Activated B cell treated with CpG ODN at 0.5 μM for 24 hours (primary cell): ENCODE measurements around the gene SOBP. TPM values are rescaled to one million over a fixed set of nuclear protein-coding genes. Genes with fewer than 3 reads are reported as not detected.

Source experiments
- ATAC-seq: fragments of 200-7000 bp; cut with Tn5 transposase; one replicate; pipeline ENCODE4 v1.10.0; 2021; ENCODE audit warnings: low read depth, mild to moderate bottlenecking, moderate library complexity
- CTCF ChIA-PET: fragments of 350-600 bp; sonication (Branson Sonifier 250); formaldehyde crosslinking; loops from one replicate; lab custom pipeline; 2021; ENCODE audit warnings: antibody characterized with exemption; lab: Charles Lee
- POLR2A ChIA-PET: fragments of 350-600 bp; sonication (Branson Sonifier 250); formaldehyde crosslinking; loops from one replicate; lab custom pipeline; 2021; ENCODE audit warnings: antibody characterized with exemption; lab: Charles Lee
- DNase-seq: peaks from one replicate; pipeline ENCODE4 v3.0.0; 2022
- H3K27ac Mint-ChIP-seq: one replicate; pipeline ENCODE4 v1.8.0; 2020; ENCODE audit warnings: mixed read lengths
- H3K27me3 Mint-ChIP-seq: one replicate; pipeline ENCODE4 v1.8.0; 2021; ENCODE audit warnings: mixed read lengths
- H3K36me3 Mint-ChIP-seq: one replicate; pipeline ENCODE4 v1.8.0; 2021; ENCODE audit warnings: low read depth, mixed read lengths
- H3K4me1 Mint-ChIP-seq: one replicate; pipeline ENCODE4 v1.8.0; 2021; ENCODE audit warnings: mixed read lengths
- H3K4me3 Mint-ChIP-seq: one replicate; pipeline ENCODE4 v1.8.0; 2020; ENCODE audit warnings: mild to moderate bottlenecking, mixed read lengths
- H3K9me3 Mint-ChIP-seq: one replicate; pipeline ENCODE4 v1.8.0; 2020; ENCODE audit warnings: mixed read lengths
- CTCF ChIP-seq: fragments of 200-600 bp; IDR thresholded peaks from one replicate; pipeline ENCODE4 v1.8.0; 2022; ENCODE audit warnings: antibody characterized with exemption, mild to moderate bottlenecking
- intact Hi-C: fragments of 100-400 bp; cut with micrococcal nuclease; formaldehyde crosslinking; loops from one replicate; pipeline ENCODE4 v1.15.1; 2024
- total RNA-seq: library from RNA; stranded (reverse); gene quantifications from 2 replicates; pipeline ENCODE4 v1.2.3, GENCODE V29; 2022

SOBP gene
- total RNA-seq, 1 donor from 2014 or later: 1.1 TPM

- DNase-seq (no peak), ATAC-seq (no peak)
- Mint-ChIP-seq H3K9me3 (no peaks in the 10 kb centered on the region), H3K27me3 (peaks cover 2% of the 10 kb centered on the region), H3K27ac (no peak overlapping the region), H3K4me1 (peaks cover 5% of the 10 kb centered on the region), H3K4me3 (no peak overlapping the region), H3K36me3 (no peaks in the 10 kb centered on the region)
- ChIA-PET POLR2A (no interaction called here), CTCF (no interaction called here)
- intact Hi-C loops: no loop called here
- TF ChIP-seq CTCF: no peak
These were observed 100.5 kb downstream of the SOBP start for GRCh38 chr6:107590378-107590777.

GRCh38 chr6:107591346-107591745, 101.4 kb downstream of the SOBP start:
- Mint-ChIP-seq H3K4me1 (peaks cover 5% of the 10 kb centered on the region), H3K4me3 (no peak overlapping the region), H3K27me3 (peaks cover 2% of the 10 kb centered on the region), H3K9me3 (no peaks in the 10 kb centered on the region), H3K27ac (no peak overlapping the region), H3K36me3 (no peaks in the 10 kb centered on the region)
- no peak for ATAC-seq
- CTCF ChIA-PET: no interaction called here
- POLR2A ChIA-PET: no interaction called here
- TF ChIP-seq CTCF: no peak
- intact Hi-C loops: no loop called here
- DNase-seq: no peak

- ChIA-PET POLR2A (no interaction called here), CTCF (no interaction called here)
- TF ChIP-seq CTCF: no peak
- intact Hi-C loops: no loop called here
- Mint-ChIP-seq H3K4me1 (peaks cover 5% of the 10 kb centered on the region), H3K27ac (no peak overlapping the region), H3K27me3 (peaks cover 2% of the 10 kb centered on the region), H3K36me3 (no peaks in the 10 kb centered on the region), H3K4me3 (no peak overlapping the region), H3K9me3 (no peaks in the 10 kb centered on the region)
- DNase-seq (no peak), ATAC-seq (no peak)
These were observed 102.9 kb downstream of the SOBP start for GRCh38 chr6:107592806-107593205.

- H3K36me3 Mint-ChIP-seq: no peaks in the 10 kb centered on the region
- no peak overlapping the region for H3K4me3 Mint-ChIP-seq
- no peak for ATAC-seq
- peaks cover 5% of the 10 kb centered on the region for H3K4me1 Mint-ChIP-seq
- no peak for DNase-seq
- no peak overlapping the region for H3K27ac Mint-ChIP-seq
- intact Hi-C loops: no loop called here
- H3K27me3 Mint-ChIP-seq: peaks cover 2% of the 10 kb centered on the region
- ChIA-PET POLR2A (no interaction called here), CTCF (no interaction called here)
- no peaks in the 10 kb centered on the region for H3K9me3 Mint-ChIP-seq
- TF ChIP-seq CTCF: no peak
These were observed 104.8 kb downstream of the SOBP start for GRCh38 chr6:107594736-107595135.

GRCh38 chr6:107598091-107598490, 108.2 kb downstream of the SOBP start:
- Mint-ChIP-seq H3K9me3 (no peaks in the 10 kb centered on the region), H3K4me3 (no peak overlapping the region), H3K4me1 (peaks cover 4% of the 10 kb centered on the region), H3K36me3 (no peaks in the 10 kb centered on the region), H3K27ac (no peak overlapping the region), H3K27me3 (no peaks in the 10 kb centered on the region)
- DNase-seq (no peak), ATAC-seq (no peak)
- intact Hi-C loops: no loop called here
- POLR2A ChIA-PET: no interaction called here
- CTCF ChIA-PET: no interaction called here
- no peak for TF ChIP-seq CTCF
